ENCODE results near the gene FNDC10. TPM values are rescaled to one million over a fixed set of nuclear protein-coding genes. Genes with fewer than 3 reads are reported as not detected.

Gene FNDC10
- total RNA-seq, 4 donors from 2014 or later = 5.8 to 15.6 (median 7.9) TPM

DNA sequence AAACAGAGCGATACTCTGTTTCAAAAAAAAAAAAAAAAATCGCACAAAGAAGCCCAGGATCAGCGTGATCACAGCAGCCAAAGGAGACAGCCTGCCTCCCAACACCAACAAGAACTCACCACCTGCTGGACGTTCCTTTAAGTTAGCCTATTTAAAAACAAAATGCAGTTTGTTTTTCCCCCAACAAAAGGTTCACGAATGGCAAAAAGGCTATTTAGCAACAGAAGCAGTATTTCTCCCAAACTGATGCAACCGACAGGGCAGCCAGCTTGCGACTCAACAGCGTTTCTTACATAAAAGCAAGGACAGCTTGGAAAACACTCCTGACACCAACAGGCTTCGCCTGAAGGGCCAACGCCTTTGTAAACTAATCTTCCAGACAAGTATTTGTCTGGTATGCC, 32.0 kb downstream of the FNDC10 start:
- 51 to 55% methylated on average over 10 of the region's 10 CpGs for WGBS, 2 donors
- Histone ChIP-seq H3K36me3 (peaks cover 10 to 84% (median 30%) of the 10 kb centered on the region in 3 donors), H3K4me1 (peaks cover 6 to 77% (median 37%) of the 10 kb centered on the region in 3 donors), H3K27ac (peak overlapping the region in 2 of 4 donors; percentile 22 to 44), H3K4me3 (no peak overlapping the region), H3K9me3 (no peaks in the 10 kb centered on the region), H3K27me3 (no peaks in the 10 kb centered on the region)
- no peak for DNase-seq
- intact Hi-C loops (cut with DNase I) = no loop called here
- no peak for TF ChIP-seq CTCF (IDR thresholded peaks at IDR 0.05)
- TF ChIP-seq POLR2A (IDR thresholded peaks at IDR 0.05) = no peak

DNA sequence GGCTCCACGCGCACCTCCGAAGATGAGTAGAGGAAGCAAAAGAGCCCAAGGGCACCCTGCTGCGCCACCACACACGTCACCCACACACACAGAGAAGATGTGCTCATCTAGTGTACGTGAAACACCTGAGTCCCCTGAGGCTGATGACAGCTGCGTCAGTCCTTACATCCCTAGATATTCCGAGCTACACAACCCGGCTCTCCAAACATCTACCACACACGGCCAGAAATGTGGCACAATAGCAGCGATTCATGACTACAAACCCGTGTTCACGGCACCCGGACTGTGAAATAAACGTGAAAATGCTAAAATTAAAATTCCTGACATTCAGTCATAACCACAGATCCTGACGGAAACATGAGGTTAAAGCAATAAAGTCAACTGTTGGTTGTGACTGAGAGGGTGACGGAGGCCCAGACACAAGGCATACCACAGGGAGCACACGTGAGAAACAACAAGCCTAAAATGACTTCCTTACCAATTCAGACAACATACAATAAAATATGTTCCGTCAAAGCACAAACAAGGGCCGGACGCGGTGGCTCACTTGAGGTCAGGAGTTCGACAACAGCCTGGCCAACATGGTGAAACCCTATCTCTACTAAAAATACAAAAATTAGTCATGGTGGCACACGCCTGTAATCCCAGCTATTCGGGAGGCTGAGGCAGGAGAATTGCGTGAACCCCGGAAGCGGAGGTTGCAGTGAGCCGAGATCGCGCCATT, 32.6 kb downstream of the FNDC10 start:
- H3K4me1 ChIP-seq = peaks cover 4 to 71% (median 33%) of the 10 kb centered on the region in 3 donors
- H3K36me3 ChIP-seq = peaks cover 10 to 84% (median 36%) of the 10 kb centered on the region in 3 donors
- H3K4me3 ChIP-seq = no peak overlapping the region
- 81 to 88% methylated on average over 26 to 29 of the region's 31 CpGs for WGBS, 2 donors
- H3K9me3 ChIP-seq = no peaks in the 10 kb centered on the region
- H3K27ac ChIP-seq = peak overlapping the region in 2 of 4 donors; percentile 6 to 44
- intact Hi-C loops (cut with DNase I) = no loop called here
- DNase-seq = no peak
- TF ChIP-seq CTCF (IDR thresholded peaks at IDR 0.05) (no peak), POLR2A (IDR thresholded peaks at IDR 0.05) (no peak)
- H3K27me3 ChIP-seq = no peaks in the 10 kb centered on the region

- no peaks in the 10 kb centered on the region for H3K9me3 ChIP-seq
- no peak for TF ChIP-seq CTCF (IDR thresholded peaks at IDR 0.05)
- TF ChIP-seq POLR2A (IDR thresholded peaks at IDR 0.05) = no peak
- H3K4me3 ChIP-seq = no peak overlapping the region
- peaks cover 20 to 86% (median 48%) of the 10 kb centered on the region in 3 donors for H3K36me3 ChIP-seq
- no peak overlapping the region for H3K27ac ChIP-seq
- intact Hi-C loops (cut with DNase I) = no loop called here
- H3K27me3 ChIP-seq = no peaks in the 10 kb centered on the region
- 86 to 92% methylated on average over 1 to 7 of the region's 10 CpGs for WGBS, 2 donors
- no peak for DNase-seq
- peaks cover 2 to 51% (median 28%) of the 10 kb centered on the region in 3 donors for H3K4me1 ChIP-seq
Observed at GRCh38 chr1:1565340-1565739, 34.6 kb downstream of the FNDC10 start.

DNA sequence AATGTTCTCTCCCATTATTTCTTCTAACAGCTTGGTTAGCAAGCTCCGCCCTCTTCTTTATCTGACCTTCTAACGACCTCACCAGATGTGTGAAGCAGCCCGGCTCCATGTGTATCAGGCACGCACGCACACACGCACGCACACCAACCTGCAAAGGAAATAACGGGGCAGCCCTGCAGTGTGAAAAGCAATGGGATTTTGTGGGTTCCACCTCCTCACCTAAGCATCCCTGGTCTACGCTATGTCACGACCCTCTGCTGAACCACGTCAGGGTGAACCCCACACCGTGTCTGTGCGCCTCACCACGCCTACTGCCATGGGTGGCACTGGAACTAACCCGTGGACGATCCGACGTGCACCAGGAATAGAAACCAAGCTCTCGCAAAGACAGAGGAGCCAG, 35.7 kb downstream of the FNDC10 start:
- Histone ChIP-seq H3K4me1 (peaks cover 0 to 51% (median 21%) of the 10 kb centered on the region in 3 donors), H3K27ac (peak overlapping the region in 2 of 4 donors; percentile 16 to 18), H3K4me3 (no peak overlapping the region), H3K27me3 (no peaks in the 10 kb centered on the region), H3K9me3 (no peaks in the 10 kb centered on the region), H3K36me3 (peaks cover 20 to 83% (median 48%) of the 10 kb centered on the region in 3 donors)
- intact Hi-C loops (cut with DNase I) = no loop called here
- TF ChIP-seq POLR2A (IDR thresholded peaks at IDR 0.05) (no peak), CTCF (IDR thresholded peaks at IDR 0.05) (no peak)
- 84 to 90% methylated on average over 15 of the region's 19 CpGs for WGBS, 2 donors
- no peak for DNase-seq

DNA sequence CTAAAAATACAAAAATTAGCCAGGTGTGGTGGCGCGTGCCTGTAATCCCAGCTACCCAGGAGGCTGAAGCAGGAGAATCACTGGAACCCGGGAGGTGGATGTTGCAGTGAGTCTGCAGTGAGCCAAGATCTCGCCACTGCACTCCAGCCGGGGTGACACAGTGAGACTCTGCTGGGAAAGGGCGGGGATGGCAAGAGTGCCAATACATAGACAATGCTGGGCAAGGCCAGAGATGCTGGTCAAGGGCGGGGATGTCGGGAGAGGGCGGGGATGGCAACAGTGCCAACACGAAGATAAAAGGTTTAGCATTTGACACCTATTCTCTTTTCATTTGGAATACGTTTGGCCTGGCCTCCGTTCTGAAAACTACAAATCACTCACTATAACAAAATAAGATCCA, 36.2 kb downstream of the FNDC10 start:
- Histone ChIP-seq H3K4me1 (peaks cover 0 to 49% (median 21%) of the 10 kb centered on the region in 3 donors), H3K4me3 (no peak overlapping the region), H3K36me3 (peaks cover 20 to 77% (median 48%) of the 10 kb centered on the region in 3 donors), H3K27me3 (no peaks in the 10 kb centered on the region), H3K9me3 (no peaks in the 10 kb centered on the region), H3K27ac (peak overlapping the region in 2 of 4 donors; percentile 16 to 18)
- TF ChIP-seq CTCF (IDR thresholded peaks at IDR 0.05) = no peak
- TF ChIP-seq POLR2A (IDR thresholded peaks at IDR 0.05) = no peak
- 68 to 78% methylated on average over 12 of the region's 12 CpGs for WGBS, 2 donors
- DNase-seq = no peak
- intact Hi-C loops (cut with DNase I) = no loop called here
